Fibroblast of skin of scalp (primary cell): ENCODE results near the gene ALPP.
"Not testable (repeated sequence)": the region's sequence is repeated elsewhere in the genome, so short reads cannot be mapped to it uniquely, and the experiment has no call there.

ENCODE experiments used
- DNase-seq: peaks from one replicate; pipeline ENCODE4 v3.0.0-alpha.2; 2013

The ALPP gene

GRCh38 chr2:232381204-232382031 lies 2.9 kb downstream of the ALPP start:
- not testable (repeated sequence) for DNase-seq

DNA sequence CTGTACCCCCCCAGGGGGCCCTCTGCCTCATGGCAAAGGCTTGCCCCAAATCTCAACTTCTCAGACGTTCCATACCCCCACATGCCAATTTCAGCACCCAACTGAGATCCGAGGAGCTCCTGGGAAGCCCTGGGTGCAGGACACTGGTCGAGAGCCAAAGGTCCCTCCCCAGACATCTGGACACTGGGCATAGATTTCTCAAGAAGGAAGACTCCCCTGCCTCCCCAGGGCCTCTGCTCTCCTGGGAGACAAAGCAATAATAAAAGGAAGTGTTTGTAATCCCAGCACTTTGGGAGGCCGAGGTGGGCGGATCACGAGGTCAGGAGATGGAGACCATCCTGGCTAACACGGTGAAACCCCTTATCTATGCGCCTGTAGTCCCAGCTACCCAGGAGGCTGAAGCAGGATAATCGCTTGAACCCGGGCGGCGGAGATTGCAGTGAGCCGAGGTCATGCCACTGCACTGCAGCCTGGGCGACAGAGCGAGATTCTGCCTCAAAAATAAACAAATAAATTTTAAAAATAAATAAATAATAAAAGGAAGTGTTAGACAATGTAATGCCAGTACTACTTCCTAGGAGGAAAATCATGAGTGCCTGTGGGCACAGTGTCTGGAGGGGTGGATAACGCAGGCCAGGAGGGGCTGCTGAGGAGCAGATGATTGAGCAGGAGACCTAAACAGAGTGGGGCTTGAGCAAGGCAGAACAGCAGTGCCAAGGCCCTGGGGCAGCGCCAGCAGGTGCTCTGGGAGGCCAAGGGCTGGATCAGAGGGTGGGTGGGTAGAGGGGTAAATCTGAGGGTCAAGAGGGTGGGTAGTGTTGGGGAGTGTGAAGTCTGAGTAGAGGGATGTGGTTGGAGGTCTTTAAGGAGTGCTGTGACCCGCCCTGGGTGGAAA lies 4.0 kb downstream of the ALPP start:
- no peak for DNase-seq

DNA sequence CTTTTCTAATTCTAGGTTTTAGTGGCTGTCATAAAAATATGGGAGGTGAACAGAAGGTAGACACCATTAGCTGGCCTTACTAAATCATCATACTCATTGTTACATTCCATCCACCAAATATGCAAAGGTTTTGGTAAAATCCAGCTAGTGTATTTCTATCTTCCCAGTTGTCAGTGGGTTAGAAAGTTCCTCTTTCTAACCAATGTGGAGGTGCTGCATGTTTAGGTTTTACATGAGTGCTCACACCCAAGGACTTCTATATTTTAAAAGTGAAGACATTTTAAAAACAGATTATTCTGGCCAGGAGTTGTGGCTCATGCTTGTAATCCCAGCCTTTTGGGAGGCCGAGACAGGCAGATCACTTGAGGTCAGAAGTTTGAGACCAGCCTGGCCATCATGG lies 5.9 kb downstream of the ALPP start:
- no peak for DNase-seq

GRCh38 chr2:232385058-232385457 lies 6.5 kb downstream of the ALPP start:
- not testable (repeated sequence) for DNase-seq

GRCh38 chr2:232385660-232386489 lies 7.3 kb downstream of the ALPP start:
- peak; percentile 88 for DNase-seq

DNA sequence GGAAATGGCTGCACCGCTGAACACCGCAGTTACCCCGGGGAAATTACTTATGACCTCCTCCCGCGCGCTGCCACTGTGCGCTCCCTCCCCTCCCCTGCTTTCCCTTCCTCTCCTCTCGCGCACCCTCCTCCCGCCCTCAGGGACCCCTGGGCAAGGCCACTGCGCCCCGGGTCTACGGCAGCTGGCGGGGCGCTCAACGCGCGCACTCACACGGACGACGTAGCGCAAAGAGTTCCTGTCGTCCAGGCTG lies 7.9 kb downstream of the ALPP start:
- DNase-seq: no peak

- peak; percentile 28 for DNase-seq
Observed at GRCh38 chr2:232386740-232387450, 8.3 kb downstream of the ALPP start.

DNA sequence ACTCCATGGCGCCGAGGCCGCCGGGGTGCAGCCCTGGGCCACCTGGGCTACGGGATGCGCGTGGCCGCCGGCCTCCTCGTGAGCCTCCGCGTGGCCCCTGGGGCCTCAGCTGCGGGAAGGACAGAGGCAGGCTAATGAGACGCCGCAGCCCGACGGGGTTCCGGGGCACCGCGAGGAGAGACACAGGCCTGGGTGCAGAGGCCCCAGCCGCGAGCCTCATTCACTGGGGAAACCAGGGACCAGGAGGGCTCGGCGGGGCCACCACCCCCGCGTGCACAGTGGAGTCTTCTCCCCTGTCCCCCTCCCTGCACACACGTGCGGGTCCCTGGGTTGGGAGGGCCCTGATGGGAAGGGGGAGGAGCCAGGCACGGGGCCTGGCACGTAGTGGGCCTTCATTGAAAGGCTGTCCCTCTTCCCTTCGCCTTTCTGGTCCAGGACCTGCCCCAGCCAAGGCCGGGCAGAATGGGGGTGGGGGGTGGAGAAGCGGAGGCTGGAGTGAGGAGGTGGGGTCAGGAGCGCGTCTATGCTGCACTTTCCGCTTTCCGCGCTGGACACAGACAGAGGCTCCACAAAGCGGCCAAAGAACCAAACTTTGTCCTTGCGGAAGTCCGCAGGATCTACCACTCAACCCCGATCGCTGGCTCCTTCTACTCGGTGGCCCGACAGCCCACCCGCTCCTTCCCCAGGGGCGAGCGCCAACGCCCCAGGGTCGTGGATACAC lies 9.1 kb downstream of the ALPP start:
- DNase-seq: no peak

DNA sequence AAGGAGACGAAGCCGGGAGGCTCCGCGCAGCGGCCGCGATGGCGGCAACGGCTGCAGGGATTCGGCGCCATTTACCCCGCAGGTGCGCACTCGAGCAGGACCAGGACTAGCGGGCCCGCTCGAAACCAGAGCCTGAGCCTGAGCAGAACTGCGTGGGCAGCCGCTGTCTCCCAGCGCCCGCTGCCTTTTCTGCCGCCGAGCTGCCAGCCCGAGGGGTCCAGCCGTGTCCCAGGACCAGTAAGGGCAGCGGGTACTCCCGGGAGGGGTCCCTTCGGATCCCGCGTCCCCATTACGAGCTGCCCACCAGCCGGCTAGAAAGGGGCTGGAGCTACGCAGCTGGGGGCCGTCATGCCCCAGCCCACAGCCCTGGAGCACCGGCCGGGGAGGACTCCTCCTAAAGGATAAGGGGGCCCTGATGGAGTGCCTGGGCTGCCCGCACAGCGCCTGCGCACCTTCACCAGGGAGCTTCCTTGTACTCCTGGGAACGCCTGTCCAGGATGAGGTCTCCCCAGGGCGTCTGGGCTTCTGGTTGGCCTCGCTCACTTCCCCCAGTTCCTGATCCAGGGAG lies 9.9 kb downstream of the ALPP start:
- no peak for DNase-seq

GRCh38 chr2:232389327-232389726 lies 10.8 kb downstream of the ALPP start:
- DNase-seq: peak; percentile 84

GRCh38 chr2:232390661-232391060 lies 12.1 kb downstream of the ALPP start:
- no peak for DNase-seq

DNA sequence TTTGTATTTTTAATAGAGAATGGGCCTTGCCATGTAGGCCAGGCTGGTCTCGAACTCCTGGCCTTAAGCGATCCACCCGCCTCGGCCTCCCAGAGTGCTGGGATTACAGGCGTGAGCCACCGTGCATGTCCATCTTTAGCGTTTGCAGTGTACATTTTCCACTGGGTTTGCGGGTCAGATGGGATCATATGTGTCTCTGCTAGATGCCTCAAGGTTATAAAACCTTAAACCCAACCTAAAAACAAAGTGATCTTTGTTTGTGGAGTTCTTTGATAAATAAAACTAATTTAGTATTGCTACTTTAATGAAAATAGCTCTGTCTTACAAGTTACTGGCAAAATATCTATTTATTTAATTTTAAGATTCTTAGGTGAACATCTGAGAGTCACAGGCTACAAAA lies 15.0 kb downstream of the ALPP start:
- DNase-seq: no peak

- DNase-seq: not testable (repeated sequence)
Observed at GRCh38 chr2:232394431-232394830, 15.9 kb downstream of the ALPP start.

GRCh38 chr2:232395586-232395985 lies 17.0 kb downstream of the ALPP start:
- DNase-seq: no peak

GRCh38 chr2:232396683-232397082 lies 18.1 kb downstream of the ALPP start:
- no peak for DNase-seq

DNA sequence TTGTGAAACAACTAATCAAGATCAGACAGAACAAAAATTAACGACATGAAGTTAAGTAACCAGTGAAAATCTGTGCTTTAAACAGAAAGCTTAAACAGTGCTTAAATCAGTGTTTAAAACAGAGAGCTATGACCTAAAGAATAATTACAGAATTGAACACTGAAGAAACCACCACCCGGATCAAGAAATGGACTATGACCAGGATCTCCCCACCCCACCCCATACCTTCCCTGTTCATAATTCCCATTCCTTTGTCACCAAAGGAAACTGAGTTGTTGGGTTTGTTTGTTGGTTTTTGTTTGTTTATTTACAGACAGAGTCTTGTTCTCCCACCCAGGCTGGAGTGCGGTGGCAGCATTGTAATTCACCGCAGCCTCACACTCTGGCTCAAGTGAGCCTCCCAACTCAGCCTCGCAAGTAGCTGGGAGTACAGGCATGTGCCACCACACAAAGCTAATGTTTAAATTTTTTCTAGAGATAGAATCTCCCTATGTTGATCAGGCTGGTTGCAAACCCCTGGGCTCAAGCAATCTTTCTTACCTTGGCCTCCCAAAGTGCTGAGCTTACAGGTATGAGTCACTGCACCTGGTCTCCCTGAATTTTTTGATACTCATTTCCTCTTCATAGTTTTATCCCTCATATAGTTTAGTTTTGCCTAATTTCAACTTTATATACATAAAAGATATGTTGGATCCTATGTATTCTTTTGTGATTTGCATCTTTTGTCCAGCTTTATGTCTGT lies 19.9 kb downstream of the ALPP start:
- DNase-seq: no peak

- no peak for DNase-seq
Observed at GRCh38 chr2:232400256-232401015, 21.9 kb downstream of the ALPP start.

- no peak for DNase-seq
Observed at GRCh38 chr2:232402518-232402917, 24.0 kb downstream of the ALPP start.

DNA sequence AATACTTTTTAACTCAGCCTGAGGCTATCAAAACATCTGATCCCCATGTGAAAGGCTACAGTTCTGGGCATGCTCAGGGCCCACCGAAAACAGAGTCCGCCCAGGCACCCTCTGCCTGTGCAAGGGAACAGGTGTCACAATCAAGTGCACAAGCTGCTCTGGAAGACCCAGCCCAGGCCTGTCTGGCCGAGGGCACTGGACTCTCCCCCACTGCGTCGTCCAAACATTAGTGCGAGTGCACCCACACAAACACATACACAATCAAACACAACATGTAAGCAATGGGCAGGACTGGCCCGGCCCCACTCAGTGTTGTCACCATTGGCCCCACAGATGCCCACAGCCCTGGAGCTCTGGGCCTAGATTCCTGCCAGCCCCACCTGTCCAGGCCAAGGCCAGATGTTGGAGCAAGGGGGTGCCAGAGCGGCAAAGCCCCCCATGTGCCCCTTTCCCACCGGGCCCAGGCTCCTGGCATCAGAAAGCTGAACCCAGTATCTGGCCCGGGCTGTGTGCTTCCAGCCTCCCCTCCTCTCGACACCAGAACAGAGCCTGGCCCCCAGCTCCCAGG lies 27.5 kb downstream of the ALPP start:
- DNase-seq: no peak
